Loucy (cell line): ENCODE results near the gene FRMD8.
A peak's percentile ranks its signal among the peaks of the same experiment; 100 is the strongest.

Source experiments
- H2AFZ ChIP-seq: fragments of 200-600 bp; sonication (generic); 2 replicates; pipeline ENCODE4 v1.6.0; 2016; ENCODE audit warnings: antibody characterized with exemption, mild to moderate bottlenecking, low read length, moderate library complexity
- H3F3A ChIP-seq: fragments of 200-600 bp; 2 replicates; pipeline ENCODE4 v1.6.0; 2016; ENCODE audit warnings: antibody characterized with exemption, low read depth, mild to moderate bottlenecking
- H3K27me3 ChIP-seq: fragments of 200-600 bp; sonication (generic); 2 replicates; pipeline ENCODE4 v1.6.1; 2014; ENCODE audit warnings: low read length, mild to moderate bottlenecking; ENCODE audit not compliant: insufficient read depth, poor library complexity, severe bottlenecking
- H3K36me3 ChIP-seq: fragments of 200-600 bp; sonication (generic); 2 replicates; pipeline ENCODE4 v1.6.1; 2016; ENCODE audit warnings: low read length; ENCODE audit not compliant: insufficient read depth
- H3K4me1 ChIP-seq: fragments of 200-600 bp; sonication (generic); 2 replicates; pipeline ENCODE4 v1.5.1; 2014; ENCODE audit warnings: low read length, mild to moderate bottlenecking; ENCODE audit not compliant: insufficient read depth, poor library complexity, severe bottlenecking
- H3K4me2 ChIP-seq: fragments of 200-600 bp; sonication (generic); 2 replicates; pipeline ENCODE4 v1.6.0; 2014; ENCODE audit warnings: antibody characterized with exemption, low read length, low read depth, mild to moderate bottlenecking; ENCODE audit not compliant: poor library complexity, severe bottlenecking
- H3K4me3 ChIP-seq: fragments of 200-600 bp; sonication (generic); 2 replicates; pipeline ENCODE4 v1.5.1; 2014; ENCODE audit warnings: low read length, mild to moderate bottlenecking, mixed read lengths; ENCODE audit not compliant: poor library complexity, severe bottlenecking
- H3K79me2 ChIP-seq: fragments of 200-600 bp; sonication (generic); 2 replicates; pipeline ENCODE4 v1.6.1; 2014; ENCODE audit warnings: low read length; ENCODE audit not compliant: insufficient read depth
- H3K9ac ChIP-seq: fragments of 200-600 bp; sonication (generic); 2 replicates; pipeline ENCODE4 v1.6.0; 2014; ENCODE audit warnings: mild to moderate bottlenecking, low read depth, low read length, moderate library complexity; ENCODE audit not compliant: poor library complexity, severe bottlenecking
- H3K9me2 ChIP-seq: fragments of 200-600 bp; sonication (generic); replicated peaks from 2 replicates; pipeline ENCODE4 v1.6.1; 2016; ENCODE audit warnings: low read depth, low read length, mixed read lengths
- H3K9me3 ChIP-seq: fragments of 200-600 bp; sonication (generic); 2 replicates; pipeline ENCODE4 v1.6.1; 2014; ENCODE audit warnings: mild to moderate bottlenecking, antibody characterized with exemption, low read length, low read depth; ENCODE audit not compliant: insufficient read depth
- H4K20me1 ChIP-seq: fragments of 200-600 bp; sonication (generic); 2 replicates; pipeline ENCODE4 v1.6.0; 2014; ENCODE audit warnings: antibody characterized with exemption, low read length, mild to moderate bottlenecking; ENCODE audit not compliant: insufficient read depth, poor library complexity, severe bottlenecking
- EZH2phosphoT487 ChIP-seq: fragments of 200-600 bp; IDR thresholded peaks from 2 replicates; pipeline ENCODE4 v1.6.1; 2018; ENCODE audit warnings: antibody characterized with exemption, mild to moderate bottlenecking, moderate library complexity, borderline replicate concordance
- TF ChIP-seq, protein P1 (sequence below): fragments of 200-600 bp; sonication (generic); conservative IDR thresholded peaks from 2 replicates; pipeline ENCODE4 v1.5.1; 2014; ENCODE audit warnings: mild to moderate bottlenecking, antibody characterized with exemption, low read length

Gene FRMD8

GRCh38 chr11:65425971-65426838 lies 39.8 kb downstream of the FRMD8 start:
- peaks cover 75% of the 10 kb centered on the region for H3K4me1 ChIP-seq
- H3F3A ChIP-seq = peaks cover 23% of the 10 kb centered on the region
- H4K20me1 ChIP-seq = peaks cover 77% of the 10 kb centered on the region
- no peak overlapping the region for H2AFZ ChIP-seq
- H3K4me3 ChIP-seq = peak overlapping the region; percentile 94
- no peak for TF ChIP-seq EZH2phosphoT487
- TF ChIP-seq, protein P1, sequence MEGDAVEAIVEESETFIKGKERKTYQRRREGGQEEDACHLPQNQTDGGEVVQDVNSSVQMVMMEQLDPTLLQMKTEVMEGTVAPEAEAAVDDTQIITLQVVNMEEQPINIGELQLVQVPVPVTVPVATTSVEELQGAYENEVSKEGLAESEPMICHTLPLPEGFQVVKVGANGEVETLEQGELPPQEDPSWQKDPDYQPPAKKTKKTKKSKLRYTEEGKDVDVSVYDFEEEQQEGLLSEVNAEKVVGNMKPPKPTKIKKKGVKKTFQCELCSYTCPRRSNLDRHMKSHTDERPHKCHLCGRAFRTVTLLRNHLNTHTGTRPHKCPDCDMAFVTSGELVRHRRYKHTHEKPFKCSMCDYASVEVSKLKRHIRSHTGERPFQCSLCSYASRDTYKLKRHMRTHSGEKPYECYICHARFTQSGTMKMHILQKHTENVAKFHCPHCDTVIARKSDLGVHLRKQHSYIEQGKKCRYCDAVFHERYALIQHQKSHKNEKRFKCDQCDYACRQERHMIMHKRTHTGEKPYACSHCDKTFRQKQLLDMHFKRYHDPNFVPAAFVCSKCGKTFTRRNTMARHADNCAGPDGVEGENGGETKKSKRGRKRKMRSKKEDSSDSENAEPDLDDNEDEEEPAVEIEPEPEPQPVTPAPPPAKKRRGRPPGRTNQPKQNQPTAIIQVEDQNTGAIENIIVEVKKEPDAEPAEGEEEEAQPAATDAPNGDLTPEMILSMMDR = no peak
- H3K36me3 ChIP-seq = no peaks in the 10 kb centered on the region; the same call in 1 of the 2 replicates
- no peaks in the 10 kb centered on the region for H3K9me2 ChIP-seq
- peak overlapping the region; percentile 99 for H3K4me2 ChIP-seq
- H3K79me2 ChIP-seq = peaks cover 98% of the 10 kb centered on the region
- peak overlapping the region; percentile 100 for H3K9ac ChIP-seq
- H3K27me3 ChIP-seq = no peaks in the 10 kb centered on the region
- H3K9me3 ChIP-seq = no peaks in the 10 kb centered on the region

GRCh38 chr11:65426839-65427690 lies 40.6 kb downstream of the FRMD8 start:
- H3K79me2 ChIP-seq = peaks cover 98% of the 10 kb centered on the region
- peak overlapping the region; percentile 99 for H3K4me2 ChIP-seq
- peaks cover 79% of the 10 kb centered on the region for H3K4me1 ChIP-seq
- peak overlapping the region; percentile 94 for H3K4me3 ChIP-seq
- TF ChIP-seq, protein P1 = no peak
- no peak for TF ChIP-seq EZH2phosphoT487
- H3K27me3 ChIP-seq = no peaks in the 10 kb centered on the region
- H3K9ac ChIP-seq = peak overlapping the region; percentile 100
- H3K9me3 ChIP-seq = no peaks in the 10 kb centered on the region
- peaks cover 28% of the 10 kb centered on the region for H3F3A ChIP-seq
- H3K36me3 ChIP-seq = no peaks in the 10 kb centered on the region; the same call in 1 of the 2 replicates
- H2AFZ ChIP-seq = no peak overlapping the region
- H4K20me1 ChIP-seq = peaks cover 85% of the 10 kb centered on the region
- H3K9me2 ChIP-seq = no peaks in the 10 kb centered on the region

GRCh38 chr11:65427691-65428577 lies 41.5 kb downstream of the FRMD8 start:
- H3K9me2 ChIP-seq = no peaks in the 10 kb centered on the region
- H3K36me3 ChIP-seq = no peaks in the 10 kb centered on the region; the same call in 1 of the 2 replicates
- peak overlapping the region; percentile 100 for H3K9ac ChIP-seq
- peak overlapping the region; percentile 94 for H3K4me3 ChIP-seq
- no peaks in the 10 kb centered on the region for H3K27me3 ChIP-seq
- no peak overlapping the region for H2AFZ ChIP-seq
- TF ChIP-seq, protein P1 = no peak
- no peak for TF ChIP-seq EZH2phosphoT487
- H3K4me2 ChIP-seq = peak overlapping the region; percentile 99
- H3K9me3 ChIP-seq = no peaks in the 10 kb centered on the region
- H3F3A ChIP-seq = peaks cover 28% of the 10 kb centered on the region
- H4K20me1 ChIP-seq = peaks cover 92% of the 10 kb centered on the region
- H3K79me2 ChIP-seq = peaks cover 100% of the 10 kb centered on the region
- H3K4me1 ChIP-seq = peaks cover 87% of the 10 kb centered on the region
